A204.1 (cell line): Measurements from ENCODE around the gene FOXP4.

Experiments
- FAIRE-seq: peaks from 2 replicates; lab custom pipeline; 2012; peaks lifted over from hg19 to GRCh38; lab: Jason Lieb, UNC

The FOXP4 gene

GRCh38 chr6:41565701-41566100 lies 19.5 kb downstream of the FOXP4 start:
- no peak for FAIRE-seq

GRCh38 chr6:41566961-41567360 lies 20.8 kb downstream of the FOXP4 start:
- no peak for FAIRE-seq

GRCh38 chr6:41567684-41568083 lies 21.5 kb downstream of the FOXP4 start:
- FAIRE-seq: no peak

GRCh38 chr6:41568202-41568584 lies 22.0 kb downstream of the FOXP4 start:
- FAIRE-seq: no peak

GRCh38 chr6:41568585-41569384 lies 22.6 kb downstream of the FOXP4 start:
- no peak for FAIRE-seq

- FAIRE-seq: no peak
Measured at GRCh38 chr6:41570259-41570615, 24.1 kb downstream of the FOXP4 start.

GRCh38 chr6:41571021-41571780 lies 25.0 kb downstream of the FOXP4 start:
- no peak for FAIRE-seq

GRCh38 chr6:41572613-41573012 lies 26.4 kb downstream of the FOXP4 start:
- no peak for FAIRE-seq

GRCh38 chr6:41573276-41573675 lies 27.1 kb downstream of the FOXP4 start:
- no peak for FAIRE-seq

GRCh38 chr6:41573985-41574384 lies 27.8 kb downstream of the FOXP4 start:
- no peak for FAIRE-seq

- no peak for FAIRE-seq
Measured at GRCh38 chr6:41575598-41575997, 29.4 kb downstream of the FOXP4 start.

GRCh38 chr6:41576667-41577066 lies 30.5 kb downstream of the FOXP4 start:
- FAIRE-seq: no peak

GRCh38 chr6:41577356-41578216 lies 31.4 kb downstream of the FOXP4 start:
- FAIRE-seq: no peak

- no peak for FAIRE-seq
Measured at GRCh38 chr6:41578217-41579087, 32.3 kb downstream of the FOXP4 start.

- FAIRE-seq: no peak
Measured at GRCh38 chr6:41579088-41579610, 33.0 kb downstream of the FOXP4 start.

- no peak for FAIRE-seq
Measured at GRCh38 chr6:41580690-41581089, 34.5 kb downstream of the FOXP4 start.

GRCh38 chr6:41581381-41581991 lies 35.3 kb downstream of the FOXP4 start:
- FAIRE-seq: no peak

GRCh38 chr6:41582540-41582939 lies 36.4 kb downstream of the FOXP4 start:
- no peak for FAIRE-seq

GRCh38 chr6:41583565-41583964 lies 37.4 kb downstream of the FOXP4 start:
- no peak for FAIRE-seq

- no peak for FAIRE-seq
Measured at GRCh38 chr6:41584205-41584604, 38.0 kb downstream of the FOXP4 start.

- no peak for FAIRE-seq
Measured at GRCh38 chr6:41584668-41585205, 38.6 kb downstream of the FOXP4 start.
